GM21529 (cell line): Measurements from ENCODE around the gene CCR6.
"Not testable (repeated sequence)": the region's sequence is repeated elsewhere in the genome, so short reads cannot be mapped to it uniquely, and the experiment has no call there.

Experiments used
- ATAC-seq: cut with Tn5 transposase; IDR thresholded peaks from one replicate; pipeline ENCODE4 v1.9.1; 2021; ENCODE audit not compliant: unreplicated experiment

CCR6 gene

GRCh38 chr6:167165858-167166471, 43.1 kb downstream of the CCR6 start:
- no peak for ATAC-seq

DNA sequence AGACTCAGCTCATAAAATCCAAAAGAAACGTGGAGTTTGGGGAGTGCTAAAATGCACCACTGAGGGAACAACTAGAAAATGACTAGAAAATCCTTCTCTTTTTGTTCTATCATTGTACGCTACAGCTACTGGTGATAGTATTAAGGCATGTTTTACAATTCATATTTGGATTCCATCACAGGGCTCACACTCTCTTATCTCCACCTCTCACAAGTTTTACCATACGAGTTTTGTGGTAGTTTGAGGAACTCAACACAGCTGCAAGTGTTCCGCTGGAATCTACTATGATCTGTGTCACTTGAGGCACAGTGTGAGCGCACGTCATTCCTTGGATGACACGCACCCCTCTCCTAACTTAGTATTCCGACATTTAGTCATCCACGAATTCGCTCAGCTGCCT, 44.8 kb downstream of the CCR6 start:
- ATAC-seq, result not testable (repeated sequence)

- ATAC-seq, result not testable (repeated sequence)
Observed at GRCh38 chr6:167168296-167168695, 45.4 kb downstream of the CCR6 start.

DNA sequence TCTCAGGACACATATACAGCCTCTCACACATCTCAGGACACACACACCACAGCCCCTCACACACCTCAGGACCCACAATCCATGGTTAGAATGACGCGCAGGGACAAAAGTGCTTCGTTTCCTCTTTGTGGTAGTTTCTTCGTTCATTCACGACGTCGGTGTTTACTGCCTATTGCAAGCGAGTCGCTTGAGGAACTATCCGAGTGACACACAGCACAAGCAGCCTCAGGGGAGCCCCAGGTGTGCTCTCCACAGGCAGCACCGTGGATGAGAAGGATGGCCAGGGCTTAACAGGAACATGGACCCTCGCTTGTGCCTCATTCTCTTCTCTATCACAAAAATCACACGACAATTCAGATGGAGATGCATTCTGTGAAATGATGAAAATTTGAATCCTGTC, 47.0 kb downstream of the CCR6 start:
- ATAC-seq, result not testable (repeated sequence)

GRCh38 chr6:167171300-167171699, 48.4 kb downstream of the CCR6 start:
- ATAC-seq, result not testable (repeated sequence)

DNA sequence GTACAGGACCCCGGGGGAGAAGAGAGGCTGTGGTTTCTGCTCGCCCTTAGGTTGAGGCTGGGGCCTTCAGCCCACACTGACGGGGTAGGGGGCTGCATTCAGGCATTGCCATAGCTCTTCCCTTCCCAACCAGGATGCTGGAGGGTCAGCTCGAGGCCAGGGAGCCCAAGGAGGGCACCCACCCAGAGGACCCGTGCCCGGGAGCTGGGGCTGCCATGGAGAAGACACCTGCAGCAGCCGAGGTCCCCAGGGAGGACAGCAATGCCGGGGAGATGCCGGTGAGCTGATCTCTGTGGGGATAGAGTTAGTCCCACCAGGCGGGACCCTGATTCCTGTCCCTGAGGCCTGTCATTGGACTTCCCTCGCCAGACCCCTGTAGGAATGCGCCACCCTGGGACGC, 49.1 kb downstream of the CCR6 start:
- ATAC-seq, result not testable (repeated sequence)

DNA sequence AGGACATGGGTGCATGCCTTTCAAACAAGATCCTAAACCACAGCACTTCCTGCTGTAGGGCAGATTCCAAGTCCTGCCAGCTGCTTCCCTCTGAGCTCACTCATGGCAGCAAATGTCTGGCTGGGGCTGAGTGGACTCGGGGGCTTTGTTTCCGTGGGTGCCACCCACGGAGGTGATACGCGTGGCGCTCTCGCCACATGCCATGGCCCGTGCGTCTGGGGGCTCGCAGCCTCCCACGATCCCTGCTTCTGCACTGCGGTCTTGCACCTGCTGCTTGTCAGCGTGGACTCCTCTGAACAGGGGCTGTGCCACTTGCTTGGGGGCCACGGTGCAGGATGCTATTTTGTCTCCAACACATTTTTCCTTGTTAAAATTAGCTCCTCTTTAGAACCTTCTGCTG, 54.4 kb downstream of the CCR6 start:
- ATAC-seq, result not testable (repeated sequence)

- not testable (repeated sequence) for ATAC-seq
Observed at GRCh38 chr6:167178896-167179655, 56.2 kb downstream of the CCR6 start.

DNA sequence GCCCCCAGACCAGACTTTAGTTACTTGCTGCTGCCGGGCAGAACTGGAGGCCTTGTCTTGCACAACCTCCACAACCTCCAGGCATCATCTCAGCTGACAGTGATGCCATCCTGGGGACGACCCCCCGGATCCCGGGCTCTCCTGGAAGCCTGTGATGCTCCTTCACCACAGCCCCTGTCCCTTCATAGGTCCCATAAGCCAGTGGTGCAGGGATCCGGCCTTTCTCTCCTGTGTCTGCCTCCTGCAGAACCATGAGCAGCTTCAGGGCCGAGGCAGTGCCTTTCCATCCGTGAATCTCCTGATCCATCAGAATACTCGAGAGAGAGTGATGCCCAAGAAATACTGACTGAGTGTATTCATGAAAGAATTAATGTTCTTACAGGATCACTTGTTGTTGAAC, 57.2 kb downstream of the CCR6 start:
- ATAC-seq, result not testable (repeated sequence)

DNA sequence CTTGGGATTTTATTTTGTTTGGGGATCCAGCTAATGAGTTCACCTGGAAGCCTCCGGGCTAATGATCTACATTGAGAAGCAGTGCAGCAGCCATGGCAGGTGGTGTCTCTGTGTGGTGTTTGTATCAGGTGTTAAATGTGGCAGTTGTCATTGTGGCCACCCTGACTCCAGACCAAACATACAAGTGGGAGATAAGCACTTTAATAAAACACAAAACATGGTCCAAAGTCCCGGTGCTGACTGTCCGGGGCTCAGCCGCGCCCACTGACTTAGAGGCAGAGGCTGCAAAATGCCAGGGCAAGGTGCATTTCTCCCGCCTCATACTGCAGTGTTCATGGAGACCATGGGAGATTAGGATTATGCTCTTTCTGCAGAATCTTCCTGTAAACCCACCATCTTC, 58.5 kb downstream of the CCR6 start:
- not testable (repeated sequence) for ATAC-seq

GRCh38 chr6:167182913-167183314, 60.0 kb downstream of the CCR6 start:
- peak; percentile 91 for ATAC-seq

GRCh38 chr6:167185101-167185500, 62.2 kb downstream of the CCR6 start:
- not testable (repeated sequence) for ATAC-seq

DNA sequence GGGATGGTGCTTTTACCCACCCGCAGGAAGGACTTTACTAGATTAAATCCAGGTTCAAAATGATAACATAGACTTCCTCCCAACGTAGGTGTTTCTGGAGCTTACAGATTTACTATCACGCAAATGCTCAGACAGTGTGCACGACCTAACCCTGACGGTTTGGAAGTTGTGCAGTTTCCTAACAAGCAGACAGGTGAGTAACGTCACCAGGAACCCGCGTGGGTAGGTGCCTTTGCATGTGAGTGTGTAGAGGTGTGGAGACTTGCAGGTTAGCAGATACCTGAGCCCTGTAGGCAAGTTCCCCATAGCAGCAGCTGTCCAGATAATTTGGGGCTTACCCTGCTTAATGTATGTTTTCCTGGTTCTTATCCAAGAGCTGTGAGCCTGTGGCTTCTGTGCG, 64.4 kb downstream of the CCR6 start:
- not testable (repeated sequence) for ATAC-seq
